T-cell (primary cell): ENCODE measurements around the gene HDGFL2. TPM values are rescaled to one million over a fixed set of nuclear protein-coding genes. Genes with fewer than 3 reads are reported as not detected.

Experiments used
- ATAC-seq, 4 experiments: fragments of 200-7000 bp in 3 of 4; fragments of 150-1000 bp in 1 of 4; cut with Tn5 transposase; replicated peaks in 1 of 4; 1 replicate in 3 of 4; 2 replicates in 1 of 4; pipeline ENCODE4 v1.10.0; 2021; ENCODE audit warnings: moderate library complexity in 3 of 4, mild to moderate bottlenecking in 2 of 4, moderate number of reproducible peaks in 1 of 4
- CTCF ChIA-PET, 2 donors: fragments of 300-600 bp; sonication (Branson Sonifier 250); formaldehyde crosslinking; loops; one replicate each; lab custom pipeline; 2022; ENCODE audit warnings: antibody characterized with exemption in 2 of 2; lab: Charles Lee
- POLR2A ChIA-PET, 2 donors: fragments of 300-600 bp; sonication (Branson Sonifier 250); formaldehyde crosslinking; loops; one replicate each; lab custom pipeline; 2022; ENCODE audit warnings: antibody characterized with exemption in 2 of 2; lab: Charles Lee
- DNase-seq, 35 experiments: peaks; one replicate each; pipeline versions ENCODE4 v3.0.0 to v3.0.0-alpha.2; 2013 to 2023
- H3K27ac ChIP-seq: one replicate; pipeline ENCODE4 v1.5.1; 2013; ENCODE audit warnings: low read length
- H3K27me3 ChIP-seq, 2 experiments: replicated peaks in 1 of 2; 1 replicate in 1 of 2; 2 replicates in 1 of 2; pipeline versions ENCODE4 v1.6.1 to v1.7.0; 2013; ENCODE audit warnings: low read length in 1 of 2, mixed read lengths in 1 of 2; ENCODE audit not compliant: control insufficient read depth in 2 of 2, insufficient read depth in 2 of 2; ENCODE audit errors: extremely low read depth in 1 of 2
- H3K36me3 ChIP-seq, 2 donors: 1 replicate in 1 of 2; 2 replicates in 1 of 2; pipeline versions ENCODE4 v1.6.1 to v1.7.0; 2013; ENCODE audit warnings: low read length in 1 of 2; ENCODE audit not compliant: control insufficient read depth in 2 of 2, insufficient read depth in 1 of 2; ENCODE audit errors: extremely low read depth in 1 of 2
- H3K4me1 ChIP-seq, 2 experiments: 1 replicate in 1 of 2; 2 replicates in 1 of 2; pipeline versions ENCODE4 v1.6.1 to v1.7.0; 2013; ENCODE audit warnings: low read length in 2 of 2, mixed read lengths in 1 of 2; ENCODE audit not compliant: insufficient read depth in 2 of 2, control insufficient read depth in 1 of 2; ENCODE audit errors: extremely low read depth in 1 of 2
- H3K4me3 ChIP-seq, 2 donors: 1 replicate in 1 of 2; 2 replicates in 1 of 2; pipeline versions ENCODE4 v1.5.1 to v1.7.0; 2013; ENCODE audit warnings: mild to moderate bottlenecking in 2 of 2, low read length in 1 of 2, moderate library complexity in 1 of 2; ENCODE audit not compliant: control insufficient read depth in 1 of 2; ENCODE audit errors: extremely low read depth in 1 of 2
- H3K9me3 ChIP-seq: 2 replicates; pipeline ENCODE4 v1.7.0; 2013
- H3K27ac Mint-ChIP-seq, 2 donors: one replicate each; pipeline ENCODE4 v1.8.0; 2020 to 2021; ENCODE audit warnings: mild to moderate bottlenecking in 2 of 2, mixed read lengths in 2 of 2
- H3K27me3 Mint-ChIP-seq, 2 donors: one replicate each; pipeline ENCODE4 v1.8.0; 2021 to 2022; ENCODE audit warnings: mixed read lengths in 2 of 2
- H3K36me3 Mint-ChIP-seq: one replicate; pipeline ENCODE4 v1.8.0; 2021; ENCODE audit warnings: mixed read lengths
- H3K4me1 Mint-ChIP-seq, 3 donors: one replicate each; pipeline ENCODE4 v1.8.0; 2020 to 2022; ENCODE audit warnings: mixed read lengths in 3 of 3, mild to moderate bottlenecking in 1 of 3
- H3K4me3 Mint-ChIP-seq, 3 donors: one replicate each; pipeline ENCODE4 v1.8.0; 2020 to 2022; ENCODE audit warnings: mild to moderate bottlenecking in 3 of 3, mixed read lengths in 3 of 3, moderate library complexity in 3 of 3
- H3K9me3 Mint-ChIP-seq, 3 donors: one replicate each; pipeline ENCODE4 v1.8.0; 2020 to 2022; ENCODE audit warnings: mixed read lengths in 3 of 3
- WGBS: methylation state at CpG from one replicate; pipeline ENCODE4 v1.1.5; 2013; ENCODE audit warnings: missing lambda C conversion rate; ENCODE audit not compliant: insufficient coverage; 5-methylcytosine and 5-hydroxymethylcytosine counted together
- total RNA-seq, 35 experiments: library from RNA in 6 of 35; stranded (reverse) in 6 of 35; fragments of 120-200 nt in 1 of 35; gene quantifications; one replicate each; pipeline versions ENCODE4 v1.2.1 to v1.2.4 and lab custom pipeline; 2013 to 2026

Gene HDGFL2
- total RNA-seq, 5 donors from 2014 or later (not counting 1 experiment from before 2014, with no cell fraction given) = 24.9 to 41.8 (median 39.4) TPM

- Mint-ChIP-seq H3K36me3 (peaks cover 2% of the 10 kb centered on the region), H3K27ac (peak overlapping the region; percentile 85 to 86), H3K4me3 (peak overlapping the region; percentile 86 to 89 (median 87)), H3K9me3 (no peaks in the 10 kb centered on the region), H3K4me1 (peaks cover 14 to 26% (median 19%) of the 10 kb centered on the region in 3 donors), H3K27me3 (no peaks in the 10 kb centered on the region)
- Histone ChIP-seq H3K4me1 (peaks cover 2 to 25% of the 10 kb centered on the region in 2 experiments), H3K27ac (peak overlapping the region; percentile 60), H3K27me3 (no peaks in the 10 kb centered on the region), H3K4me3 (no peak overlapping the region), H3K36me3 (peaks cover 11 to 22% of the 10 kb centered on the region in 2 donors), H3K9me3 (no peaks in the 10 kb centered on the region)
- 69% methylated on average over 13 of the region's 15 CpGs for WGBS
- no peak for DNase-seq
- ChIA-PET POLR2A (no interaction called here), CTCF (interaction anchor here in 1 of 2 donors (0.6 to 1.6 kb wide), 2 partner anchors 15 to 17 kb away, joined by 3 to 8 read pairs; no protein-coding TSS in a partner anchor)
- no peak for ATAC-seq
These were observed 16.2 kb upstream of the HDGFL2 start for GRCh38 chr19:4455719-4456475.

- H3K36me3 Mint-ChIP-seq = no peaks in the 10 kb centered on the region
- Histone ChIP-seq H3K9me3 (no peaks in the 10 kb centered on the region), H3K27me3 (no peaks in the 10 kb centered on the region), H3K4me3 (peak overlapping the region; percentile 71 to 80), H3K27ac (peak overlapping the region; percentile 60), H3K4me1 (peaks cover 2 to 25% of the 10 kb centered on the region in 2 experiments), H3K36me3 (peaks cover 11 to 20% of the 10 kb centered on the region in 2 donors)
- peak overlapping the region; percentile 86 to 89 (median 87) for H3K4me3 Mint-ChIP-seq
- ATAC-seq = no peak
- ChIA-PET CTCF (interaction anchor here in 1 of 2 donors (1.6 kb wide), 1 partner anchor 15 kb away, joined by 8 read pairs; no protein-coding TSS in a partner anchor), POLR2A (no interaction called here)
- H3K27ac Mint-ChIP-seq = peak overlapping the region; percentile 85 to 86
- WGBS = 22% methylated on average over 9 of the region's 9 CpGs
- DNase-seq = no peak
- H3K9me3 Mint-ChIP-seq = no peaks in the 10 kb centered on the region
- no peaks in the 10 kb centered on the region for H3K27me3 Mint-ChIP-seq
- peaks cover 14 to 26% (median 19%) of the 10 kb centered on the region in 3 donors for H3K4me1 Mint-ChIP-seq
These were observed 15.6 kb upstream of the HDGFL2 start for GRCh38 chr19:4456476-4456842.

- POLR2A ChIA-PET = no interaction called here
These were observed 15.0 kb upstream of the HDGFL2 start for GRCh38 chr19:4456843-4457653.

GRCh38 chr19:4457654-4458395 is 14.3 kb upstream of the HDGFL2 start, which contains the start of gene UBXN6:
TSS of gene UBXN6 (minus strand) at chr19:4457794. CDS start at chr19:4457697, 97 bp downstream.
- H3K4me1 Mint-ChIP-seq = peaks cover 14 to 26% (median 19%) of the 10 kb centered on the region in 3 donors
- no peaks in the 10 kb centered on the region for H3K9me3 Mint-ChIP-seq
- POLR2A ChIA-PET = interaction anchor here in 1 of 2 donors (0.6 kb wide), 1 partner anchor 1581 kb away, joined by 4 read pairs; no protein-coding TSS in a partner anchor
- Histone ChIP-seq H3K27me3 (no peaks in the 10 kb centered on the region), H3K4me1 (peaks cover 2 to 25% of the 10 kb centered on the region in 2 experiments), H3K9me3 (no peaks in the 10 kb centered on the region), H3K36me3 (peaks cover 5 to 12% of the 10 kb centered on the region in 2 donors), H3K4me3 (peak within 1 kb of the TSS; percentile 71 to 80), H3K27ac (peak within 1 kb of the TSS; percentile 60)
- peak; percentile 94 to 99 (median 98) for DNase-seq
- H3K27ac Mint-ChIP-seq = peak within 1 kb of the TSS; percentile 86 to 87
- 17% methylated on average over 30 of the region's 52 CpGs for WGBS
- H3K4me3 Mint-ChIP-seq = peak within 1 kb of the TSS; percentile 86 to 89 (median 87)
- ATAC-seq = peak; percentile 93 to 95 (median 94)
- CTCF ChIA-PET = interaction anchor here (0.6 to 1.6 kb wide), 4 partner anchors 13 to 470 kb away, joined by 4 to 13 read pairs (median 6); partner anchors contain the start of gene HDGFL2 (in 1 of the 2)
- H3K36me3 Mint-ChIP-seq = no peaks in the 10 kb centered on the region
- H3K27me3 Mint-ChIP-seq = no peaks in the 10 kb centered on the region

More at GRCh38 chr19:4456843-4457653, 15.0 kb upstream of the HDGFL2 start:
- 5% methylated on average over 21 of the region's 53 CpGs for whole genome bisulfite sequencing
- Mint-ChIP-seq H3K4me1 (peaks cover 14 to 26% (median 19%) of the 10 kb centered on the region in 3 donors), H3K9me3 (no peaks in the 10 kb centered on the region), H3K27me3 (no peaks in the 10 kb centered on the region), H3K27ac (peak overlapping the region; percentile 85 to 86), H3K4me3 (peak overlapping the region; percentile 86 to 89 (median 87)), H3K36me3 (no peaks in the 10 kb centered on the region)
- CTCF ChIA-PET = interaction anchor here (0.6 to 1.6 kb wide), 2 partner anchors 14 to 469 kb away, joined by 8 to 13 read pairs; no protein-coding TSS in a partner anchor
- DNase-seq = peak in 17 of 35 experiments; percentile 10 to 61 (median 32)
- peak; percentile 17 to 47 (median 25) for ATAC-seq
- peak overlapping the region; percentile 71 to 80 for H3K4me3 ChIP-seq
- peaks cover 2 to 25% of the 10 kb centered on the region in 2 experiments for H3K4me1 ChIP-seq
- peak overlapping the region; percentile 60 for H3K27ac ChIP-seq
- no peaks in the 10 kb centered on the region for H3K9me3 ChIP-seq
- H3K27me3 ChIP-seq = no peaks in the 10 kb centered on the region
- H3K36me3 ChIP-seq = peaks cover 11 to 20% of the 10 kb centered on the region in 2 donors

- no peaks in the 10 kb centered on the region for H3K27me3 ChIP-seq
- ATAC-seq (no peak), DNase-seq (no peak)
- no peak overlapping the region for H3K4me3 Mint-ChIP-seq
- 67% methylated on average over 5 of the region's 8 CpGs for WGBS
- H3K27me3 Mint-ChIP-seq = no peaks in the 10 kb centered on the region
- POLR2A ChIA-PET = no interaction called here
- no peak overlapping the region for H3K27ac ChIP-seq
- H3K4me1 Mint-ChIP-seq = peaks cover 0 to 2% (median under 1%) of the 10 kb centered on the region in 3 donors
- H3K4me1 ChIP-seq = no peaks in the 10 kb centered on the region
- no peaks in the 10 kb centered on the region for H3K36me3 ChIP-seq
- no peak overlapping the region for H3K27ac Mint-ChIP-seq
- no peaks in the 10 kb centered on the region for H3K9me3 Mint-ChIP-seq
- H3K9me3 ChIP-seq = no peaks in the 10 kb centered on the region
- no peak overlapping the region for H3K4me3 ChIP-seq
- CTCF ChIA-PET = interaction anchor here in 1 of 2 donors (0.7 kb wide), 1 partner anchor 987 kb away, joined by 5 read pairs; no protein-coding TSS in a partner anchor
- H3K36me3 Mint-ChIP-seq = no peaks in the 10 kb centered on the region
These were observed 7.1 kb upstream of the HDGFL2 start for GRCh38 chr19:4464815-4465581.
